Muscle layer of duodenum (tissue), 2 donors: ENCODE measurements around the gene CEACAM4.

Source experiments
- H3K27ac ChIP-seq: one replicate; pipeline ENCODE4 v1.7.0; 2013; ENCODE audit warnings: mild to moderate bottlenecking, low read length
- H3K27me3 ChIP-seq: one replicate; pipeline ENCODE4 v1.7.0; 2013; ENCODE audit warnings: low read depth, mild to moderate bottlenecking, control low read depth, low read length
- H3K36me3 ChIP-seq, 2 donors: one replicate each; pipeline ENCODE4 v1.7.0; 2013; ENCODE audit warnings: low read length in 2 of 2, control low read depth in 1 of 2, mild to moderate bottlenecking in 1 of 2; ENCODE audit not compliant: insufficient read depth in 2 of 2, control insufficient read depth in 1 of 2
- H3K4me1 ChIP-seq, 2 donors: one replicate each; pipeline ENCODE4 v1.7.0; 2013; ENCODE audit warnings: low read length in 2 of 2, mild to moderate bottlenecking in 2 of 2, control low read depth in 1 of 2, moderate library complexity in 1 of 2; ENCODE audit not compliant: insufficient read depth in 2 of 2, control insufficient read depth in 1 of 2
- H3K4me3 ChIP-seq, 2 donors: one replicate each; pipeline ENCODE4 v1.7.0; 2013; ENCODE audit warnings: low read length in 2 of 2, low read depth in 1 of 2, mild to moderate bottlenecking in 1 of 2
- H3K9me3 ChIP-seq, 2 donors: one replicate each; pipeline ENCODE4 v1.7.0; 2013; ENCODE audit warnings: low read length in 2 of 2, control low read depth in 1 of 2, mild to moderate bottlenecking in 1 of 2; ENCODE audit not compliant: control insufficient read depth in 1 of 2
- donor health status: healthy.

Gene CEACAM4

GRCh38 chr19:41616792-41617621 is 9.9 kb downstream of the CEACAM4 start:
- Histone ChIP-seq H3K36me3 (no peaks in the 10 kb centered on the region), H3K27ac (no peak overlapping the region), H3K27me3 (no peaks in the 10 kb centered on the region), H3K9me3 (no peaks in the 10 kb centered on the region), H3K4me1 (no peaks in the 10 kb centered on the region), H3K4me3 (no peak overlapping the region)

GRCh38 chr19:41615207-41615606 is 11.7 kb downstream of the CEACAM4 start:
- no peaks in the 10 kb centered on the region for H3K36me3 ChIP-seq
- no peak overlapping the region for H3K27ac ChIP-seq
- no peaks in the 10 kb centered on the region for H3K27me3 ChIP-seq
- H3K9me3 ChIP-seq, result no peaks in the 10 kb centered on the region
- H3K4me1 ChIP-seq, result no peaks in the 10 kb centered on the region
- H3K4me3 ChIP-seq, result no peak overlapping the region

- Histone ChIP-seq H3K27ac (no peak overlapping the region), H3K27me3 (no peaks in the 10 kb centered on the region), H3K4me1 (no peaks in the 10 kb centered on the region), H3K36me3 (no peaks in the 10 kb centered on the region), H3K9me3 (no peaks in the 10 kb centered on the region), H3K4me3 (no peak overlapping the region)
These were observed 14.4 kb downstream of the CEACAM4 start for GRCh38 chr19:41612483-41612882.

- Histone ChIP-seq H3K4me3 (no peak overlapping the region), H3K36me3 (no peaks in the 10 kb centered on the region), H3K27me3 (no peaks in the 10 kb centered on the region)
These were observed 16.1 kb downstream of the CEACAM4 start for GRCh38 chr19:41610789-41611188.

GRCh38 chr19:41607668-41608067 is 19.2 kb downstream of the CEACAM4 start:
- Histone ChIP-seq H3K4me3 (no peak overlapping the region), H3K4me1 (no peaks in the 10 kb centered on the region), H3K36me3 (no peaks in the 10 kb centered on the region), H3K9me3 (no peaks in the 10 kb centered on the region), H3K27ac (no peak overlapping the region), H3K27me3 (peaks cover 4% of the 10 kb centered on the region)

More at GRCh38 chr19:41610789-41611188, 16.1 kb downstream of the CEACAM4 start:
- Histone ChIP-seq H3K27ac (no peak overlapping the region), H3K9me3 (no peaks in the 10 kb centered on the region), H3K4me1 (no peaks in the 10 kb centered on the region)

GRCh38 chr19:41606215-41606837 is 20.5 kb downstream of the CEACAM4 start:
- H3K27me3 ChIP-seq, result peaks cover 4% of the 10 kb centered on the region
- no peaks in the 10 kb centered on the region for H3K4me1 ChIP-seq
- no peak overlapping the region for H3K27ac ChIP-seq

GRCh38 chr19:41604831-41605230 is 22.0 kb downstream of the CEACAM4 start:
- Histone ChIP-seq H3K36me3 (no peaks in the 10 kb centered on the region), H3K4me3 (no peak overlapping the region), H3K9me3 (no peaks in the 10 kb centered on the region), H3K27me3 (peaks cover 4% of the 10 kb centered on the region), H3K4me1 (no peaks in the 10 kb centered on the region), H3K27ac (no peak overlapping the region)

More at GRCh38 chr19:41606215-41606837, 20.5 kb downstream of the CEACAM4 start:
- H3K9me3 ChIP-seq, result no peaks in the 10 kb centered on the region
- no peak overlapping the region for H3K4me3 ChIP-seq
- no peaks in the 10 kb centered on the region for H3K36me3 ChIP-seq

GRCh38 chr19:41601771-41602170 is 25.1 kb downstream of the CEACAM4 start:
- Histone ChIP-seq H3K4me1 (no peaks in the 10 kb centered on the region), H3K4me3 (no peak overlapping the region), H3K9me3 (no peaks in the 10 kb centered on the region), H3K36me3 (no peaks in the 10 kb centered on the region), H3K27me3 (peaks cover 6% of the 10 kb centered on the region), H3K27ac (no peak overlapping the region)

GRCh38 chr19:41599175-41599966 is 27.5 kb downstream of the CEACAM4 start:
- H3K9me3 ChIP-seq, result no peaks in the 10 kb centered on the region
- no peaks in the 10 kb centered on the region for H3K36me3 ChIP-seq
- H3K27me3 ChIP-seq, result peaks cover 10% of the 10 kb centered on the region
- H3K27ac ChIP-seq, result no peak overlapping the region
- H3K4me3 ChIP-seq, result no peak overlapping the region
- no peaks in the 10 kb centered on the region for H3K4me1 ChIP-seq

GRCh38 chr19:41597600-41598041 is 29.3 kb downstream of the CEACAM4 start:
- Histone ChIP-seq H3K9me3 (no peaks in the 10 kb centered on the region), H3K27ac (no peak overlapping the region), H3K27me3 (peaks cover 10% of the 10 kb centered on the region), H3K4me1 (no peaks in the 10 kb centered on the region), H3K4me3 (no peak overlapping the region), H3K36me3 (no peaks in the 10 kb centered on the region)

- H3K4me3 ChIP-seq, result no peak overlapping the region
- H3K36me3 ChIP-seq, result no peaks in the 10 kb centered on the region
- H3K27me3 ChIP-seq, result peaks cover 10% of the 10 kb centered on the region
These were observed 31.0 kb downstream of the CEACAM4 start for GRCh38 chr19:41595890-41596280.

More at GRCh38 chr19:41595890-41596280, 31.0 kb downstream of the CEACAM4 start:
- Histone ChIP-seq H3K4me1 (no peaks in the 10 kb centered on the region), H3K9me3 (no peaks in the 10 kb centered on the region), H3K27ac (no peak overlapping the region)
